Memory B cell (primary cell): ENCODE data around the gene ASPN.

ENCODE experiments used
- ATAC-seq: fragments of 150-1000 bp; cut with Tn5 transposase; 2 replicates; pipeline ENCODE4 v1.10.0; 2021; ENCODE audit warnings: low read depth, mild to moderate bottlenecking, moderate library complexity
- DNase-seq, 2 donors: peaks; one replicate each; pipeline ENCODE4 v3.0.0; 2022; ENCODE audit warnings: low spot score in 2 of 2
- H3K27ac Mint-ChIP-seq: one replicate; pipeline ENCODE4 v1.8.0; 2022; ENCODE audit warnings: mild to moderate bottlenecking, moderate library complexity, mixed read lengths
- H3K27me3 Mint-ChIP-seq: one replicate; pipeline ENCODE4 v1.8.0; 2022; ENCODE audit warnings: mixed read lengths
- H3K36me3 Mint-ChIP-seq: one replicate; pipeline ENCODE4 v1.8.0; 2022; ENCODE audit warnings: mild to moderate bottlenecking, mixed read lengths
- H3K4me1 Mint-ChIP-seq: one replicate; pipeline ENCODE4 v1.8.0; 2022; ENCODE audit warnings: mixed read lengths
- H3K4me3 Mint-ChIP-seq: one replicate; pipeline ENCODE4 v1.8.0; 2022; ENCODE audit warnings: mild to moderate bottlenecking, moderate library complexity, mixed read lengths
- H3K9me3 Mint-ChIP-seq: one replicate; pipeline ENCODE4 v1.8.0; 2022; ENCODE audit warnings: mixed read lengths

The ASPN gene

GRCh38 chr9:92474587-92474986, 7.7 kb downstream of the ASPN start:
- no peak for ATAC-seq
- Mint-ChIP-seq H3K4me1 (no peaks in the 10 kb centered on the region), H3K36me3 (peaks cover 3% of the 10 kb centered on the region), H3K4me3 (no peak overlapping the region), H3K27ac (no peak overlapping the region), H3K9me3 (no peaks in the 10 kb centered on the region), H3K27me3 (no peaks in the 10 kb centered on the region)
- DNase-seq, result no peak

DNA sequence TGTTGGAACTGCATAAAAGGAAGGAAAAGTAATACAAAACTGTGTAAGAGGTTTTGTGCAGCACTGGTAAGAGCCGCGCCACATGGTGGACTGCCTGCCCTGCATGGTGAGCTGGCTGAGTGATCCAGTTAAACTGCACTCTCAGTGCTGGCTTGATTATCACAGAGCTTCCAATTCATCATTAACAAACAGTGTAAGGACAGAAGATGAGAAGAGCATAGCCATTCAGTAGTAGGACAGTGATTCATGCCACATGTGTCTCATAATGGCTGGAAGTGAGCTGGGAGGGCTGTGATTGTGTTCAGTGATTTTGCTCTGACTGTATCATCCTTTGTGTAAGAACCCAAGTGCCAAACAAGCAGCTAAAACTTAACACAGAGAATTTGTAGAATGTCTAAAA, 14.1 kb downstream of the ASPN start:
- Mint-ChIP-seq H3K4me1 (no peaks in the 10 kb centered on the region), H3K27me3 (no peaks in the 10 kb centered on the region), H3K9me3 (no peaks in the 10 kb centered on the region), H3K27ac (no peak overlapping the region), H3K4me3 (no peak overlapping the region), H3K36me3 (no peaks in the 10 kb centered on the region)
- ATAC-seq (no peak), DNase-seq (no peak)

GRCh38 chr9:92467511-92467910, 14.8 kb downstream of the ASPN start:
- Mint-ChIP-seq H3K36me3 (no peaks in the 10 kb centered on the region), H3K9me3 (no peaks in the 10 kb centered on the region), H3K27me3 (no peaks in the 10 kb centered on the region), H3K27ac (no peak overlapping the region), H3K4me3 (no peak overlapping the region), H3K4me1 (no peaks in the 10 kb centered on the region)
- ATAC-seq (no peak), DNase-seq (no peak)

DNA sequence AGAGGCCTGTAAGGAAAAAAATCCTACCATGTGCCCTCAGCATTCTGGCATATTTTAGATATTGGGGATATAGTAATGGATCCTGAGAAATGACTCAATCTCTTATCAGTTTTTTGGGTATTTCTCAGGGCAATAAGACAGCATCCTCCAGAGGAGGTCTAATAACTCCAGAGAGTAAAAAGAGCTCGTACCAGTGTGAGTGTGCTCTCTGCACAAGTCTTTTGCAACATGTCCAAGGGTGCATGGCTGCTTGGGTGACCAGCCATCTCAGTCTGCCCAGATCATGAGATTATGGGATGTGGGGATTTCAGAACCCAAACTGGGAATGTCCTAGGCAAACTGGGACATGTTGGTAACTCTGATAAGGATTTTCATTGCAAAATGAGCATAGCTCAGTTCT, 15.3 kb downstream of the ASPN start:
- ATAC-seq, result no peak

GRCh38 chr9:92463984-92464383, 18.3 kb downstream of the ASPN start:
- no peak for ATAC-seq
- Mint-ChIP-seq H3K4me3 (no peak overlapping the region), H3K27me3 (no peaks in the 10 kb centered on the region), H3K9me3 (no peaks in the 10 kb centered on the region), H3K4me1 (no peaks in the 10 kb centered on the region), H3K36me3 (no peaks in the 10 kb centered on the region), H3K27ac (no peak overlapping the region)
- no peak for DNase-seq

More for the DNA sequence above, 15.3 kb downstream of the ASPN start:
- Mint-ChIP-seq H3K4me1 (no peaks in the 10 kb centered on the region), H3K36me3 (no peaks in the 10 kb centered on the region), H3K4me3 (no peak overlapping the region), H3K27me3 (no peaks in the 10 kb centered on the region), H3K27ac (no peak overlapping the region), H3K9me3 (no peaks in the 10 kb centered on the region)
- no peak for DNase-seq

DNA sequence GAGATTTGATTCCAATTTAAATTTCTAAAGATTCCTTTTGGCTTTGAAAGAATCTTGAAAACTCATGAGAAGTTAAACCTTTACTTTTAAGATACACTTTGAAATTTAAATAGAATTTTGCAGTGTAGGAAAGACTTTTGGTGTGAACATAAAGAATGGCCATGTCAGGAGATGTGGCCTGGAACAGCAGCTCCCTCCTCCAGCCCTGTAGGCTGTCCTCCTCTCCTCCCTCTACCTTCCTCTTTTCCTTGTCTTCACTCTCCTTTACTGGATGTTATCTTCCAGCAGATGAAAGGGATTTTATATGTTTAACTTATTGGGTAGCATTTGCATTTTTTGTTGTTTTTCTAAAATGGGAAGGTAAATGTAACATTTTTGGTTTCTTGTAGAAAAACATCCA, 18.9 kb downstream of the ASPN start:
- H3K4me1 Mint-ChIP-seq, result no peaks in the 10 kb centered on the region
- H3K9me3 Mint-ChIP-seq, result no peaks in the 10 kb centered on the region
- H3K27me3 Mint-ChIP-seq, result no peaks in the 10 kb centered on the region
- ATAC-seq (no peak), DNase-seq (no peak)
- no peak overlapping the region for H3K4me3 Mint-ChIP-seq
- H3K27ac Mint-ChIP-seq, result no peak overlapping the region
- no peaks in the 10 kb centered on the region for H3K36me3 Mint-ChIP-seq

- H3K27ac Mint-ChIP-seq, result no peak overlapping the region
- no peaks in the 10 kb centered on the region for H3K9me3 Mint-ChIP-seq
Observed at GRCh38 chr9:92457576-92457975, 24.7 kb downstream of the ASPN start.

GRCh38 chr9:92455217-92455616, 27.1 kb downstream of the ASPN start:
- H3K4me1 Mint-ChIP-seq, result no peaks in the 10 kb centered on the region
- DNase-seq, result no peak
- no peak overlapping the region for H3K27ac Mint-ChIP-seq

More at GRCh38 chr9:92457576-92457975, 24.7 kb downstream of the ASPN start:
- Mint-ChIP-seq H3K4me1 (no peaks in the 10 kb centered on the region), H3K4me3 (no peak overlapping the region), H3K36me3 (no peaks in the 10 kb centered on the region), H3K27me3 (no peaks in the 10 kb centered on the region)
- no peak for ATAC-seq
- DNase-seq, result no peak

DNA sequence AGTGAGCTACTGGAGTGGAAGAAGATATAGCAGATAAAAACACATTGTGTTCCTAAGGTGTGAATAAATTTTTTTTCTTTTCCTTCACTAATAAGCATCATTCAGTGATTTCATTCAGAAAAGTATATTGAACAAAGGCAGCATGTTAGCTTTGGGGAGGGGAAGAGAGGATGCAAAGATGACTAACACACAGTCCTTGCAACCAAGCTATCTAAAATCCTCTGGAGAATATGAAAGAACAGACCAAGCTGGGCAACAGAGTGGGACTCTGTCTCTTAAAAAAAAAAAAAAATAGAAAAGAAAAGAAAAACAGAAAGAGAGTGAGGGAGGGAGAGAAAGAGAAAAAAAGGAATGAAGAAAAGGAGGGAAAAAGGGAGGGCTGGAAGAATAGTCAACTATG, 35.8 kb downstream of the ASPN start:
- Mint-ChIP-seq H3K4me3 (no peak overlapping the region), H3K9me3 (no peaks in the 10 kb centered on the region), H3K27me3 (no peaks in the 10 kb centered on the region), H3K4me1 (no peaks in the 10 kb centered on the region), H3K27ac (no peak overlapping the region), H3K36me3 (no peaks in the 10 kb centered on the region)
- DNase-seq, result no peak
- ATAC-seq, result no peak

More at GRCh38 chr9:92455217-92455616, 27.1 kb downstream of the ASPN start:
- Mint-ChIP-seq H3K27me3 (no peaks in the 10 kb centered on the region), H3K9me3 (no peaks in the 10 kb centered on the region), H3K36me3 (no peaks in the 10 kb centered on the region), H3K4me3 (no peak overlapping the region)
- no peak for ATAC-seq

DNA sequence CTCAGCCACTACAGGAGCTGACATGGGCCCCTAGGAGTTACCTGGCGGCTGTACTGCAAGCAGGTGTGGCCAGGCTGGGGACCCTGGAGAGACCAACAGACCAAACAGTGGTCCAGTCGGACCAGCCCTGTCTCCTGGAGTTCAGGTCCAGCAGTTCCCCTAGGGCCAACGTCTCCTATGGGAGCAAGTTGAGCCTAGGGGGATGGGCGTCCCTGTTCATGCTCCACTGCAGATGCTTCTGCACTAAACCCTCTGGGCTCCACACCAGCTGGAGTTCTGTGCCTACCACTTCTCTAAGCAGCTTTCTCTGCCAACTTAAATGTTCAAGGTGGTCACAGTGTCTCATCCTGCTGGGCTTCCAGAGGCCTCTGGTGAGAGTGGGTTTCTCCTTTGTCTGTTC, 37.5 kb downstream of the ASPN start:
- Mint-ChIP-seq H3K27me3 (no peaks in the 10 kb centered on the region), H3K27ac (no peak overlapping the region), H3K36me3 (no peaks in the 10 kb centered on the region), H3K9me3 (no peaks in the 10 kb centered on the region), H3K4me3 (no peak overlapping the region), H3K4me1 (no peaks in the 10 kb centered on the region)
- no peak for DNase-seq
- ATAC-seq, result no peak

GRCh38 chr9:92440751-92441046, 41.6 kb downstream of the ASPN start:
- H3K36me3 Mint-ChIP-seq, result no peaks in the 10 kb centered on the region
- no peak overlapping the region for H3K27ac Mint-ChIP-seq
- H3K9me3 Mint-ChIP-seq, result no peaks in the 10 kb centered on the region
- no peak overlapping the region for H3K4me3 Mint-ChIP-seq
- DNase-seq (no peak), ATAC-seq (no peak)
- no peaks in the 10 kb centered on the region for H3K4me1 Mint-ChIP-seq
- H3K27me3 Mint-ChIP-seq, result no peaks in the 10 kb centered on the region

- Mint-ChIP-seq H3K9me3 (no peaks in the 10 kb centered on the region), H3K4me3 (no peak overlapping the region), H3K4me1 (no peaks in the 10 kb centered on the region), H3K36me3 (no peaks in the 10 kb centered on the region), H3K27ac (no peak overlapping the region), H3K27me3 (no peaks in the 10 kb centered on the region)
- ATAC-seq, result no peak
- DNase-seq, result no peak
Observed at GRCh38 chr9:92439921-92440750, 42.2 kb downstream of the ASPN start.

DNA sequence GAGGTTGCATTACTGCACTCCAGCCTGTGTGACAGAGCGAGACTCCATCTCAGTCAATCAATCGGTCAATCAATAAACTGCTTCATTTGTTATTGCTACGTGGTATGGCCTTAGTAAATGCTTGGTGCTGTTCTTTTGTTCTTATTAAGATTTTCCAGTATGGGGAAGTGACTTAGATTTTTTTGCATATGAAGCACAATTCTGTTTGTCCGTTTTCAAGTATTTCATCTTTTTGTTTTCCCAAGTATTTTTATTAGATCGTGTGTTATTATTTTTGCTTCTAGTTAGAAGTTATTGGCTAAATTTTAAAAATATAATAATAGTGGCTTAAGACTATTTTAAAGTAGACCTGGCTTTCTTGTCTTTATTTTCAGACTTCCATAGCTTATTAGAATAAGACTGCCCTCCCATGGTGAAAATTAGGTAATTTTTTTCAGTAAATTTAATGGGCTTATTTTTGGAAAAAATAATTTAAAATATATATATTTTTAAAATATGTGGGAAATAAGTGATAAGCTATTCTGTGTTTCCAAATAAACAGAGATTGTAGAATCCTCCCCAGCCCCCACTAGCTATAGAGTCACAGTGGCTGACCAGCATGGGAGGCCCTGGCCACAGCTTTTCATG, 43.3 kb downstream of the ASPN start:
- Mint-ChIP-seq H3K4me3 (no peak overlapping the region), H3K4me1 (no peaks in the 10 kb centered on the region), H3K36me3 (no peaks in the 10 kb centered on the region), H3K27me3 (no peaks in the 10 kb centered on the region), H3K9me3 (no peaks in the 10 kb centered on the region), H3K27ac (peak overlapping the region; percentile 14)
- ATAC-seq, result no peak
- DNase-seq, result no peak

DNA sequence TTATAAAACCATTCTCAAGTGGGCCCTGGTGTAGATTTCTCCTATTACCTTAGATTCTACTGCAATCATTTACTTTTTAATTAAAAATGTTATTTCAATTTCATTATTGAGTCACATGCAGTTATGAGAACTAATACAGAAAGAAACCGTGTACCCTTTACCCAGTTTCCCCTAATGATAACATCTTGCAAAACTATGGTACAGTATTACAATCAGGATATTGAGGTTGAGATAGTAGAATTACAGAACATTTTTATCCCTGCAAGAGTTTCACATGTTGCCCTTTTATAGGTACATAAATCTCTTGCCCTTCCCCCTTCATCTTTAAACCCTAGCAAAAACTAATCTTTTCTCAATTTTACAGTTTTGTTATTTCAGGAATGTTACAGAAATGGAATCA, 47.0 kb downstream of the ASPN start:
- H3K27me3 Mint-ChIP-seq, result no peaks in the 10 kb centered on the region
- no peak overlapping the region for H3K27ac Mint-ChIP-seq
- no peak for ATAC-seq
- no peaks in the 10 kb centered on the region for H3K9me3 Mint-ChIP-seq
- no peaks in the 10 kb centered on the region for H3K4me1 Mint-ChIP-seq
- no peak overlapping the region for H3K4me3 Mint-ChIP-seq
- DNase-seq, result no peak
- H3K36me3 Mint-ChIP-seq, result peaks cover 3% of the 10 kb centered on the region

DNA sequence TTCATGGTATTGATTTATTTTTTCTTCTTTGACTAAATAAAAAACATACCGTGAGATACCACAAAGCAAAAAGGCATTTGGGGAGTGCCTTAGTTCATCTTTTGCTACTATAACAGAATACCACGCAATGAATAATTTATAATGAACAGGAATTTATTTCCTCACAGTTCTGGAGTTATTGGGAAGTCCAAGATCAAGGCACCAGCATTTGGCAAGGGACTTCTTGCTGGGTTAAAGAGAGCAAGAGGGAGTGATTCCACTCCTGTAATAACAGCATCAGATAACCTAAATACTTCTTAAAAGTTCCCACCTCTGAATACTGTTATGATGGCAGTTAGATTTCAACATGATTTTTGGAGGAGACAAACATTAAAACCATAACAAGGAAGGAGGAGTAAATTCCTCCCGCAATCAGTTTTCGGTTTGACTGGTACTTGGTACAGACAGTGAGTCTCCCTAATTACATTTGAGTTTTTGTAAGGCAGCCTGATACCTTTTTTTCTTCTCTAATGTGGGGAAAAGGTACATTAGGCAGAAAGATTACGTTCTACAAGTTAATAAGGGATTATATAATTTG, 49.2 kb downstream of the ASPN start:
- H3K9me3 Mint-ChIP-seq, result no peaks in the 10 kb centered on the region
- DNase-seq (no peak), ATAC-seq (no peak)
- no peak overlapping the region for H3K27ac Mint-ChIP-seq
- H3K4me1 Mint-ChIP-seq, result no peaks in the 10 kb centered on the region
- peaks cover 3% of the 10 kb centered on the region for H3K36me3 Mint-ChIP-seq
- H3K27me3 Mint-ChIP-seq, result no peaks in the 10 kb centered on the region
- no peak overlapping the region for H3K4me3 Mint-ChIP-seq
